ENCODE data around the gene LARP1.

The LARP1 gene

DNA sequence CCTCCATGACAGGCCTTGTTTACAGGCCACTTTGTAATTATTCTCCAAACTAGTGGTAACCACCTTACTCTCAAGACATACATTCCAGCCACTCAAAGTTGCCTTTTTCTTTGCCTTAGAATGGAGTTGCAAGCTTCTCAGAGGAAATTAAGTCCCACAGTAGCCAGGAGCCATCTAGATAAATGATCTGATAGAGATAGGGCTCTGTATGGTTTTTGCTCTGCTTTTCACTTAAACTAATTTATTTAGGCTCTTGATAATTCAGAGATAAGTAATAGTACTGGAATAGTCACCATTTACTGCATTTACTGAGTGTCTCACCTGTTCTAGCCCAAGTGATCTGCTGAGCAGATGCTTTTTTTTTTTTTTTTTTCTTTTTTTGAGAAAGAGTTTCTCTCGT lies 7.5 kb downstream of the LARP1 start:
- DNase-seq: no peak

DNA sequence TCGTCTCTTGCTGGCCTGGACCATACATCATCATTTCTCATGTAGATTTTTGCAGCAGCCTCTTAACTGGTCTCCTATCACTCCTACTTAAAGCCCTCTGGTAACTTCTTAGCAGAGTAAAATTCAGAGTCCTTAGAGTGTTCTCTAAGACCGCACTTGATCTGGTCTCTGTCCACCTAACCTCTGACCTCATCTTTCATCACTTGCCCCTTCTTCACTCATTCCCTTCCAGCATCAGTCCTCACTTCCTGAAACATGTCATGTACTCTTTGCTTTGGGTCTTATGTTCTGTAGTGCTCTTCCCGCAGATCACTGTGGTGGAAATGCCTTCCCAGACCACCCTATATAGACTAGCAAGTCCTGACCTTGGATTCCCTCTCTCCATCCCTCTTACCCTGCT lies 9.8 kb downstream of the LARP1 start:
- no peak for DNase-seq

DNA sequence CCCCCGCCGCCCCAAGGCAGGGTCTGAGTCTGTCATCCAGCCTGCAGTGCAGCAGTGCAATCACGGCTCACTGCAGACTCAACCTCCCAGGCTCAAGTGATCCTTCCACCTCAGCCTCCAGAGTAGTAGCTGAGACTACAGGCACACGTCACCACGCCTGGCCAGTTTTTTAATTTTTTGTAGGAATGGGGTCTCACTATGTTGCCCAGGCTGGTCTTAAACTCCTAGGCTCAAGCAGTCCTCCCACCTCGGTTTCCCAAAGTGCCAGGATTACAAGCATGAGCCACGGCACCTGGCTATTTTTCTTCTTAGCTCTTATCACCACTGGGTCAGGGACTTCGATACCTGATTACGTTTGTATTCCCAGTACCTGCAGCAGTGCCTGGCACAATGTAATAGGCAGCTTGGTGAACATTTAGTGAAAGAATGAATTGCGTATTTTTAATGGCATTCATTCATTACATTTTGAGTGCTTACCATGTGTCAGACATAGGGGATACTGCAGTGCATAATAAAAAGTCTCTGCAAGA lies 10.3 kb downstream of the LARP1 start:
- DNase-seq: no peak

DNA sequence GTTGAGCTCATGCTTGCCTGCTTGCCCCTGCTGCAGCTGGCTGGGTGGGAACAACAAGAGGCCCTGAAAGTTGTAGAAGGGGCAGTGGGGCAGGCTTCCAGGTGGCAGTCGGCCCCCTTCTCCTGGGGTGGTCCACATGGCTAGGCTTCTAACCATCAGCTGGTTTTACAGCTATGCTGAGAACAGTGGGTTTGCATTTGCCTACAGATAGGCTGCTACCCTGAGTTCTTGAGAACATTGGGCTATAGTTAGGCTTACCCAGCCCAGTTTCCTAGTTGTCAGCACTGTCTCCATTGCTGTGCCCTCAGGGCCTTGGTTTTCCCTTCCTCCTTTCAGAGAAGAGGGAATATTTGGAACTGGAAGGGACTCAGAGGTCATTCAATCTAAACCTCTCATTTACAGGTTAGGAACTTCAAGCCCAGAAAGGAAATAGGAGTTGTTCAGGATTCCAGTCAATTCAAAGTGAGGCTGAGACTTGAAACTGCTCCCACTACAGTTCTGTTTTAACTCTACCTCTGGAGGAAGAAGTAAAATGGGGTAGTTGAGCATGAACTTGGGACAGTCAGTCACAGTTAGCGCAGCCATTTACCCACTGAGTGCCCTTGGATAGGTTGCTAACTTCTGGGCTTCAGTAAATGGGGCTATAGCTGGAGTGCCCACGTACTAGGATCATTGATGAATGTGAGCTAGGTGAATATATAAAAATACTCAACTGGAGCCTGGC lies 11.5 kb downstream of the LARP1 start:
- no peak for DNase-seq

DNA sequence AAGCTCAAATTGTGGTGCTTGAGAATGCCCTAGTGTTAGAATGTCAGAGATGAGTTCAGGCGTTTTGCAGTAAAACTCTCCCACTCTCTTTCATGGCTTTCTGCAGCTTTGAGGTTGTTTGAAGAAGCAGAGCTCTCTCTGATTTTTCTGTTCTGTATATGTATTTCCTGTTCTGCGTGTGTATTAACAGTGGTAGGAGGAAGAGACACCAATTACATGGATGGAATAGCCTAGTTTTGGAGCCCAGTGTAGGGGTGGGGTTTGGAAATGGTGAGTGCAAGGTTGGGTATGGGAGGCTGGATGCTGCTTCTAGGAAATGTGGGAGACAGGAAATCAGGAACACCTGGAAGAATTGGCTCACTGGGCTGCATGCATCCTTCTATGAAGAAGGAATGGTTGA lies 12.4 kb downstream of the LARP1 start:
- DNase-seq: no peak

DNA sequence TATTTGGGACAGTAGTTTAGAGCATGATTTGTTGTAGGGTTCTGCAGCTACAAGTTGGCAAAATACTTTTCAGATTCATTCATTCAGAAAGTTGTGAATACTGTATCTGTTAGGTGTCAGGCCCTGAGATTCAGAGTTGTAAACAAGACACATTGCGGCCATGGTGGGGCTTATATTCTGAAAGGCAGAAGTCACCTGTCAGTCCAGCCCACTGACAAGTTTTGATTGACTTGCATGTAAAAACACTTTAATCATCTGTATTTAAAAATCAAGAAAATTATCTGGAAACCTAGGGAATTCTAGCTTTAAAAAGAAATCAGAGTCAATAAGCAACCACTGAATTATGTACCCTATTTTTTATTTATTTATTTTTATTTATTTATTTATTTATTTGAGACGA lies 13.0 kb downstream of the LARP1 start:
- DNase-seq: no peak

DNA sequence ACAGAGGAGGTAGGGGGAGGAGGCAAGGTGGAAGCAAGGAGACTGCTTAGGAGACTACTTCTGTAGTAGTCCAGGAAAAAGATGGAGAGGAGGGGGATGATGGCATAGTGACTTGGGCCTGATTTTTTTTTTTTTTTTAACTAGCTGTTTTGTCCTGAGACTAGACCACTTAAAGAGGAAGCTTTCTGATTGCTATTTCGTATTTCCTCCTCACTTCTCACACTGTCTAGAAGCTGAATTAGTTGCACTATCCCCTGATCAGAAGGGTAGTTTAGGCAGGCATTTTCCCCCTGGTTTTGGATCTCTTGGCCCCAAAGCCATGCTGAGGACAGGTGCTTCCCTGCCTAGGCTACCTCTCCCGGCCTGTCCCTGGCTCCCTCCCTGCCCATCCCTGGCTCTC lies 14.9 kb downstream of the LARP1 start:
- DNase-seq: no peak

DNA sequence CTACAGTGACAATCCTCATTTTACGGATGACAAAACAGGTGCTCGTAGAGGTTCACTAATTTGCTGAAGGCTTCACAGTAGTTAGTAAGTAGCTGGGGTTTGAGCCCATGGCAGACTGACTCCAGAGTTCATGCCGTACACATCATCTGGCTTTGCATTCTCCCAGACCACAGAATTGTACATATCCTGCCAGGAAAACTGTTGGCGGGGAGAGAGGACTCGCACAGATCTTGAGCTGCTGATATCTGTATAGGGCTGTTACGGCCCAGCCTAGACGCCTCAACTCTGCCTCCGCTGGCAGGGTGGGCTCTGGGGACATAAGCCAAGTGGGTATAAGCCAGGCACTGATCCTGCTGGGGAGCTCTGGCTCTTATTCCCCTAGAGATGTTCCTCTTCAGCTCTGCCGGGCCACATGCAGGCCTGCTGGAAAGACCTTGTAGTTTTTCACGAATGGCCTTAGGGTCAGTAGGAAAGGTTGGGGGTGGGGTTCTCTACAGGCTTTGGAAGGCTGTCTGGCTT lies 16.3 kb downstream of the LARP1 start:
- no peak for DNase-seq

DNA sequence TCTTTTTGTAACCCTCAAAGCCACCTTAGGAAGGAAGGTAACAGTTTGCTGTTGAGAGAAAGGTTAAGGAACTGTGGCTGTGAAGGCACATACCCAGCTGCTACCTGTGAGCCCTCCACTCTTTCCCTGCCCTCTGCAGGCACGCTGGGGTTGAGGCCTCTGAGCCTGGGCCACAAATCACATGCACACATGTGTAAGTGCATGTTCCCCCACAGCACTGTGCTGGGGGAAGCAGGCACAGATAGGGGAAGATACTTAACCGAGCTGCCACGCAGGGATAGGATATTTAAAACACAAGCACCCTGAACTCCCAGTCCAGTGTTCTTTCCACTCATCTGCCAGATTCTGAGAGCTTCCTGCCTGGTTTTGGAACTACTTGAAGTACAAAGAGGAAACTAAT lies 18.1 kb downstream of the LARP1 start:
- DNase-seq: no peak

DNA sequence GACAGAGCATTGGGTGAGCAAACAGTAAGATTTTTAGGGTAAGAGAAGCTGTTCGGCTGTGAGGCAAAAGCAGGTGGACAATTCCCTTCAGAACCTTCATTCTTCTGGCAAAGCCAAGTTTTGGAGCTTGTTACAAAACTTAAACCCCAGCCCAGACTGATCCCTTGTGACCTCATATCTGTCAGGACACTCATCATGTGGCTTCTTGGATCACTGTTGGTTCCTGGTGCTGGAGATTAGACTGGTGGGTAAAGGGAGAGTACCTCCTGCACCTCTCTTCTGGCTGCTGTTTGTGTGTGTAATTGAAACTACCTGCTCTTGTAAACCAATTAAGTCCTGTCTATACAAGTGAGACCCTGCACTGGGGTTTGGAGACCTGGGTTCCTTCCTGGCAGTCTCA lies 21.0 kb downstream of the LARP1 start:
- no peak for DNase-seq

DNA sequence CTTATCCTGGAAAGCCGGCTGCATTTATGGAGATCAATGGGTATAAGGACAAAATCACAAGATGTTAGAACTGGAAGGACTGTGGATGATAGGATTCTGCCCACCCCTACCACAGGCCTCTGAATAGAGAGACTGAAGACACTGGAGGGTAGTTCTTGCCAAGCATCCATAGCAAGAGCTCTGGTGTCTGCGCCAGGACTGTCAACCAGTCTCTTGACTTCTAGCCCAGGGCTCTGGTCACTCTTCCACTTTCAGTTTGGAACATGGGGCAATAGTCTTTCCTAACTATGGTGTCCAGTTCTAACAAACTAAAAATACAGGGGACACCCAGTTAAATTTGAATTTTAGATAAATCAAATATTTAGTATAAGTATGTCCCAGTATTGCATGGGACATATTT lies 23.4 kb downstream of the LARP1 start:
- DNase-seq: no peak

DNA sequence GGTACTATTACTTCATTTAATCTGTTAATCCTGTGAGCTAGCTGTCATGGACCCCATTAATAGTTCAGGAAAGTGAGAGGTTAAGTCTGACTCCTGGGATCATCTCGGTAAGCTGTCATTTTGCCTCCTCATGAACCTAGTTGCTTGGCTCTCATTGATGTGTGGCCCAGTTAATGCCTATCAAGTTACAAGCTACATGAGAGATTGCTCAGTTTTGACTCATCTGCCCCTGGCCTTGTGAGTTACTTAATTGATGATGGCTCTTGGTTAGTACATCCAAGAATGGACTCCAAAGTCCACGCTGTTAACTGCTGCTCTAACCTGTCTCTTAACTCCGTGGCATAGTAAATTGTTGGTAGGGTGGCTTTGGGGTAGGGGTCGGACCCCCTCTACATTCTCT lies 23.9 kb downstream of the LARP1 start:
- no peak for DNase-seq

DNA sequence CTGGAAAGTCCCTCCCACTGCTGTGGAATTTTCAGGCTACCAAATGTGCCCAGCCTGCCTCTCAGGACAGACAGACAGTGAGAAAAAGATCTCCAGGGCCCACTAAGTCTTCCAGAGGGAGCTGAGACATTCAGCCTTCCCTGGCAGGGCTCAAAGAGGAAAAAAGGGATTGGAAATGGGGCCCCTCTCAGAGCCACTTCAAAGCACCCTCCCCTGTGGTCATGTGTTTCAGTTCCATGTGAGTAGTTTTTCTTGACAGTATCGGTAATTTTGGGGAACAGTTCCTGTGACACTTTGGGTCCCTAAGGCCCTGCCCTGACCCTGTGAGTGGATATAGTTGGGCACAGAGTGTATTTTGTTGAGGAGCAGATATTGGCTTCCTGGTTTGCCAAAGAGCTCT lies 25.0 kb downstream of the LARP1 start:
- no peak for DNase-seq

DNA sequence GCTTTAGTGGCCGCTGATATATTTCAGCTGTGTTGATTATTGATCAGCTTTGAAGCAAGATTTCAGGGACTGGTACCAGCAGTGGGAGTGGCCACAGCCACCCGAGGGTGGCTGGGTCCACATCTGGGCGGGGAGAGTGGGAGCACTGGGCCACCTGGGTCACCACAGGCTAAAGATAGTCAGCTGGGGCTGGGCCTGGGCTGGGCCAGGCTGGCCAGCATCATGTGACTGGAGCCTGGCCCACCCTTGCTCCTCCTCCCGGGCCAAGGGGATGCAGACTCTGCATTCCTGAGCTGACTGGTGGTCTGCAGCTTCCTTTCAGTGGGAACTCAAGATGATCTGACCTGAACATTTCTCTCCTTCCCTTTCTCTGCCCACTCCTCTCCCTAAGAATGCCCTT lies 27.1 kb downstream of the LARP1 start:
- no peak for DNase-seq

DNA sequence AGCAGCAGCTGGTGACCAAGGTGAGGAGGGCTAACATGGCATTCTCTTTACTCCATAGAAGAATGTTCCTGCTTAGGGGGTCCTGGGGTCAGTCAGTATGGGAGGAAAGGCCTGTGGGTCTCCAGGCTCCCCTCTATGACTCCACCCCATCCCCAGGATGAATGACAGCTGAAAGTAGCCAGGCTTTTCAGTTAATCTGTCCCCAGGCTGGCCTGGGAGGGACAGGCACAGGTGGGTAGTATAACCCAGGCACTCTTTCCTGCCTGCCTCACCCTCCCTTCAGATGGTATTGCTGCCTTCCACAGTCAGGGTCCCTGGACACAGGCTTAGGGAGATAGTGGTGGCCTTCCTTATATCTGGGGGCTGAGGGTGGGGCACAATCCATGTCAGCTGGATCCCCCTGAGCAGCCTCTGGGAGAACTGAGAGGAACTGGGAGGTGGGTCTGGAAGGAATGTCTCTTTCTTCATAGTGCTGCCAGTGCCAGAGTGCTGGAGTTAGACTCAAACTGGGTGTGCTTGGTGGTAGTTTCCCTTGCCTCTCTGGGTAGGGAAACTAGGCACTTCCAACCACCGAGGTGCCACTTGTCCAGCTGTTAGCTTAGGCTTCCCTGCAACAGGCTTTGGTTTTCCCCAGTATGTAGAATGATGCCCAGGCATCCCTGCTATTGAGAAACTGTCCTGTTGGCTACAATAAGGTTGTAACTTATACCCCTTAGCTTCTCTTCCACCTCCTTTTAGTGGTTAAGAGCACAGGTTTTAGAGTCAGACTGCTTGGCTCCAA lies 27.8 kb downstream of the LARP1 start:
- DNase-seq: no peak

DNA sequence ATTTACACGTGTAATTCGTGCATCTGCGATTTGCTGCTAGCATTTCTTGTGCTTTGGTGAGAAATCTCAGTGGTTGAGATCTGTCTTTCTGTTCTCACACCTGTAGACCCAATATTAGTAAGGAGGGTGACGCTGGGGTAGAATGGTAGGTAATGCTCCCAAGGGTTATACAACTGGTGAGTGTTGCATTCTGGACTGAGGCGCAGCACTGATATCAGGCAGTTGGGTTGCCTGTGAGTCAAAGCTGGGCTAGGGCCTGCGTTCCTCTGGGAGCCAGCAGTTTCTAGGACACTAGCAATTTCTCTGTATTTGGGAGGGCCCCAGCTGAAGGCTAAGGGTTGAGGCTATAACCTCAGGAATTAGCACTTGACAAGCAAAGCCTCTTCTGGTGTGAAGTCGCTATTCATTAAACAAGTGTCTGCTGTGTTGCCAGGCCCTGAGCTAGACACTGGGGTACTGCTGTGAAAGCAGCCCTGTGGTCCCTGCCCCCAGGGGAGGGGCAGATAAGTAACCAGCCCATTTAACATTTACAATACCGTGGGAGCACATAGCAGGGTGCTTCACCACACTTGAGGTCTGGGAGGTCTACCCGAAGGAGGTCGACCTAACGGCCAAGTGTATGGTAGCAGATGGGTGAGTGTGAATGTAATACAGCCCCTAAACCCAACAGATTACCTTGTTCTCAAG lies 28.7 kb downstream of the LARP1 start:
- DNase-seq: no peak

DNA sequence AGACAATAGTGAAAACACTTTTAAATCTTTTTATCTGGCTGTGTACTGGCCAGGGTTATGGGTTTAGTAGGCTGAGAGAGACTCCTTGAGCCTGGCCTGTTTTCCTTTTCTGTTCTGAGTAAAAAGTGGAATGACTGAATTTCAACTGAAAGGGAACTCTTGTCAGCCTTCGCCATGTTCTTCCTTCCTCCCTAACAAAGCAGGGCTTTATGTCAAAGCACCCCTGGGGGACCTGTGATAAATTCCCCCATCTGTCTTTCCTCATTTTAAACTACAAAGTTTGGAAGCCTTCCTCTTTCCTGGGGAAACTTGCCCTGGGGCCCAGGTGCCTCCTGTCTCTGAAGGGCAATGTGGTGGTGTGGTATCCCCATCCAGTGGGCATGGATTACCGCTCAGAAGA lies 29.7 kb downstream of the LARP1 start:
- DNase-seq: no peak

DNA sequence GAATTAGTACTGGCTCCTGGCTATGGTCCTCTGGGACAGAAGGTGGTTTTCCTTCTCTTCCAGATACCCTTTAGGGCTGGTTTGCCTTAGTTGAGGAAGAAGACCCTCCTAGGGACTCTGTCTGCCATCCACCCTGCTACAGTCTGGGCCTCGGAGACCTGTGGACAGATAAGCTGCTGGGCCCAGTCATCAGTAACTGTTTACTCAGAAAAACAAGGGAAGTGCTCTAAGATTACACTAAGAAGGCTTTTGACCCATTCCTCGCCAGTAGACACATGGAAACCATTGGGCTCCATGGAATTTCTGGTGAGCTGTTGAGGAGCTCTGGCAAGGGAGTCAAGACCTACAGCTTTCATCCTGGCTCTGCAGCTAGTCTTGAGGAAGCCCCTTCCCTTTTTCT lies 31.2 kb downstream of the LARP1 start:
- no peak for DNase-seq

DNA sequence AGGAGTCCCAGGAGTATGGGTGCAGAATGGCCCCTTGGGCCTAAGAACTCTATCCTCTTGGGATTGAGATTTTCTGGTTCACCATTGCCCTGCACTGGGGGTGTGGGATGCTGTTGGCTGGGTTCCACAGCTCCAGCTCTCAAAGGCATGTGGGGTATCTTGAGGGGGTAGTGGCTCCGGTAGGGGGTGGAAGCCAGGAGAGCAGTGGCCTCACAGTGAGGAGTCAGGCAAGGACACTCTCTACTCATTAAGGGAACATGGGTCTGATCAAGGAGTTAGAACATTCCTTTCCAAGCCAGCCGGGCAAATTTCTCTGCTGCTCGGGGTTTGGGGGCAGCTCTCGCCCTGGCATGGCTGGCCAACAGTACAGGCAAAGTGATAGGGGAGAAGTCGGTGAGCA lies 33.0 kb downstream of the LARP1 start:
- no peak for DNase-seq

DNA sequence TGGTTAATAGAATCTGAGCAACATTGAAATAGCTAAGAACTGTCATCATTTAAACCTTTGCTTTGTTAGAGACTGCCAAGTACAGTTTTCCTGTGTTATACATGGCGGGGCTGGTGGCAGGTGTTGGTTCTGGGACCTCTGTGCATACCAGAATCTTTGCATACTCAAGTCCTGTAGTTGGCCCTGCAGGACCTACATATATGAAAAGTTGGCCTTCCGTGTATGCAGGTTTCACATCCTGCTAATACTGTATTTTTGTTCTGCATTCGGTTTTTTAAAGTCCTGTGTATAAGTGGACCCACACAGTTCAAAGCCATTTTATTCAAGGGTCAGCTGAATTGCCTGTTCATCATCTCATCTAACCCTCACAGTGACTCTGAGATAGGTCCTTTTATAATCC lies 36.4 kb downstream of the LARP1 start:
- DNase-seq: no peak

DNA sequence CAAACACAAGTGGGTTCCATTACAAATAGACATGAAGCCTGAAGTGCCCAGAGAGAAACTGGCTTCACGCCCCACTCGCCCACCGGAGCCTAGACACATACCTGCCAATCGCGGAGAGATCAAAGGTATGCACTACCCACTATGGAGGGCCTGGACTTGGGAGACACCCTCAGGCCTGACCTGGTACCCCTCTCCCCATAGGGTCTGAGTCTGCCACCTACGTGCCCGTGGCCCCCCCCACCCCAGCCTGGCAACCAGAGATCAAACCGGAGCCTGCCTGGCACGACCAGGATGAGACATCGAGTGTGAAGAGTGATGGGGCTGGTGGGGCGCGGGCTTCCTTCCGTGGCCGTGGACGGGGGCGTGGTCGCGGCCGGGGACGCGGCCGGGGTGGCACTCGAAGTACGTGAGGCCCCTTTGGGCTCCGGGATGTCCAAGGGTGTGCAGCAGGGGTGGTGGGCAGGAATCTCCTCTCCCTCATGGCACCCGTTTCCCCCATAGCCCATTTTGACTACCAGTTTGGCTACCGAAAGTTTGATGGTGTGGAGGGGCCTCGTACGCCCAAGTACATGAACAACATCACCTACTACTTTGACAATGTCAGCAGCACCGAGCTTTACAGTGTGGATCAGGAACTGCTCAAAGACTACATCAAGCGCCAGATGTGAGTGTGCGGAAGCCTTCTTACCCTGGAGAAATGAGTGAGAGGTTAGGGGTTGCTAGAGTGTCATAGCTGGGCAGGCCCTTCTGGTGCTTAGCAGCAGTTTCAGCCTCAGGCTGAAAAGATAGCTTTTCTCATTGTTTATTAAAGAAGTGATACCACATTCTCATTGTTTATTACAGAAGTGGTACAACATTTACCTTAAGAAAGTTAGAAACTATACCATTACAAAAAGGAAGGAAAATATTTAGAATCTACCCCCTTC lies 38.7 kb downstream of the LARP1 start:
- no peak for DNase-seq

DNA sequence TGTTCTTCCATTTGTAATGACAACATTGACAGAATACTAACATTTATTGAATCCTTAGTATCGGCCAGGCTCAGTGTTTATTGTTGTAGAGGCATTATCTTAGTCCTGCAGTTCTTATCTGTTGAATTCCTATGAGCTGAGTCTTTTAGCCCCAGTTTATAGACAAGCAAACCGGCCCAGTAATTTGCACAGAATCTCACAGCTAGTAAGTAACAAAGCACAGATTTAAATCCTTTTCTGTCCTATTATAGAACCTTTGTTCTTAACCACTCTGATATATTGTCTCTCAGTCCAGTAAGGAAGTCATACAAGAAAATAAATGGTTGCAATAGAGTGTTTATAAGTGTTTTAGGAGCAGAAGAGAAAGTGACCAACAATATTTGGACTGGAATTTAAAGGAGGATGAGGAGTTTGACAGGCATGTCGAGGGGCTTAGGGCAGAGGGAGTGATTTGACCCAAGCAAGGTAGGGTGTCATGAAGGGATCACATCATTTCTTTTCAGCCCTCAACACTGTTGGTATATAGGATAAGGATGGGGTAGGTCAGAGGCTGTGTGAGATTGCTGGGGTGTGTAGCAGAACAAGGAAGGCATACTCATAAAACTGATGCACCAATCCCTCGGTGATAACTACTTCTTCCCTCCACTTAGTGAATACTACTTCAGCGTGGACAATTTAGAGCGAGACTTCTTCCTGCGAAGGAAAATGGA lies 39.5 kb downstream of the LARP1 start:
- no peak for DNase-seq

All from activated gamma-delta T cell (primary cell).